Measurements from ENCODE around the gene HNRNPA2B1.

HNRNPA2B1 gene

GRCh38 chr7:26141077-26141476 is 59.5 kb downstream of the HNRNPA2B1 start:
- no peak for DNase-seq

GRCh38 chr7:26140380-26140779 is 60.2 kb downstream of the HNRNPA2B1 start:
- no peak for DNase-seq

All from NCI-H774 (cell line).